CD4-positive, alpha-beta T cell treated with Interleukin-4 for 4 hours (primary cell): ENCODE measurements around the gene WARS2.

Experiments used
- DNase-seq: peaks from one replicate; pipeline ENCODE4 v3.0.0-alpha.2; 2020

The WARS2 gene

GRCh38 chr1:118992868-118993699 lies 147.4 kb downstream of the WARS2 start:
- no peak for DNase-seq

GRCh38 chr1:118992237-118992825 lies 148.1 kb downstream of the WARS2 start:
- DNase-seq, result no peak

GRCh38 chr1:118991448-118991847 lies 149.0 kb downstream of the WARS2 start:
- no peak for DNase-seq

- DNase-seq, result no peak
Observed at GRCh38 chr1:118990513-118991152, 149.8 kb downstream of the WARS2 start.

GRCh38 chr1:118989878-118990378 lies 150.5 kb downstream of the WARS2 start:
- no peak for DNase-seq

GRCh38 chr1:118989006-118989815 lies 151.2 kb downstream of the WARS2 start:
- no peak for DNase-seq

- no peak for DNase-seq
Observed at GRCh38 chr1:118988186-118989005, 152.1 kb downstream of the WARS2 start, which contains the start of gene TBX15. Gene TBX15 (minus strand): TSS chr1:118988343. CDS start chr1:118987795, 548 bp downstream.

GRCh38 chr1:118987468-118988185 lies 152.8 kb downstream of the WARS2 start:
- DNase-seq, result no peak

DNA sequence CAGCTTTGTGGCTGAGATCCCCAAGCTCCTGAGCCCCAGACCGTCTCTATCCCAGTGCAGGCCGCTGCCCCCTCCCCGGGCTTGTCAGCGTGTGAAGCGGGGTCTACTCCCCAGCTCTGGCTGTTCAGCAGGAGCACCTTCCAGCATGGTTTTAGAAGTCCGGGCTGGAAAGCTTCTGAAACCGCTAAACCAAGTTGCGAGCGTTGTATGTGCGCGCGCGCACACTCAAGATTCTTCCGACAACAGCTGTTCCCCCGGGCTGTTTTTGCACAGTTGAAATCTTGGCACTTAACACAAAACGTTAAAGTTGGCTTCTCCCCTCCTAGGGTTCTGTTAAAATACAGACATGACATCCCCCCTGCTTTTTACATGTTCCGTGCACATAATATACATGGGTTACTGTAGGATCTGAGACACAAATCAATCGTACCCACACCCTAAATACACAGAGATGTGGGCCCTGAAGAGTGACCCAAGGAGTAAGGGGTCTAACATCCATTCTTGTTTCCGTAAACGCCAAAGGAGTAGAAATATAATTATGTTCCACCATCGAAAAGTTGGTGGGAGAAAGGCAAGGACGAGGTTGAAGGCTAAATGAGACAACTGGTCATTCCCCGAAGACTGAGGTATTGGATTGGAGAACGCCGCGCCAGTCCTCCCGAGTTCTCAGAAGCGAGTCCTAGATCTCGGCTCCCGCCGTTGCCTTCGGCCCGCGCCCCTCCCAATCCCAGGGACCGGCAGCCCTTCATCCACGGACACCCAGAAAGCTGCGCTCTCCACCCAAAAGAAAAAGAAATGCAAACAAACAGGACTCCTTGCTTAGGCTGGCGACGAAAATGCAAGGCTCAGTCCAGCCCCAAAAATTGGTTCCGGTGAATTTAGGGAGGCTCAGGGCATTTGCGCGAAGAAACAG lies 153.6 kb downstream of the WARS2 start:
- no peak for DNase-seq

- DNase-seq, result no peak
Observed at GRCh38 chr1:118985640-118986554, 154.6 kb downstream of the WARS2 start.

GRCh38 chr1:118984722-118985639 lies 155.5 kb downstream of the WARS2 start:
- no peak for DNase-seq

GRCh38 chr1:118984086-118984721 lies 156.2 kb downstream of the WARS2 start:
- no peak for DNase-seq

DNA sequence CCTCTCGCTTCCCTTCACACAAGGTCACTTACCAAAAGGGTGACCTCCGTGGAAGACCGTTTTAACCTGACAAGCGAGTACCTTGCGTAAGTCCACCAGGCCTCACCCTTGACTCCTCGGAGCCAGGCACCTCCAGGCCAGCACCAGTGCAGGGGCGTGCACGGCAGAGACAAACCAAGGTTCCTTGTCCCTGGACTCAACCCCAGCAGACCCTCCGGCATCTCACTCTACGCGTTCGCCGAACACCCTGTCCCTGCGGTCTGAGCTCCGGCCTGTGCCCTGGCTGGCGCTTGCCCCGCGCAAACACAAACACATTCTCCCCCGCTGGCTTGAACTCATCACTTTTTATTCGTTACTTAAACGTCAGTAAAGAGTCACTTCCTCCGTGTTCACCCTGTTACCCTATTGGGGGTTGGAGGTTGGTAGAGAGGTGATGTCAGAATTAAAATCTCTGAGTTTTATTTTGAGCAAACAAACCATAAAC lies 156.9 kb downstream of the WARS2 start:
- DNase-seq, result no peak

- DNase-seq, result no peak
Observed at GRCh38 chr1:118982821-118983557, 157.5 kb downstream of the WARS2 start.

- no peak for DNase-seq
Observed at GRCh38 chr1:118982266-118982665, 158.2 kb downstream of the WARS2 start.

DNA sequence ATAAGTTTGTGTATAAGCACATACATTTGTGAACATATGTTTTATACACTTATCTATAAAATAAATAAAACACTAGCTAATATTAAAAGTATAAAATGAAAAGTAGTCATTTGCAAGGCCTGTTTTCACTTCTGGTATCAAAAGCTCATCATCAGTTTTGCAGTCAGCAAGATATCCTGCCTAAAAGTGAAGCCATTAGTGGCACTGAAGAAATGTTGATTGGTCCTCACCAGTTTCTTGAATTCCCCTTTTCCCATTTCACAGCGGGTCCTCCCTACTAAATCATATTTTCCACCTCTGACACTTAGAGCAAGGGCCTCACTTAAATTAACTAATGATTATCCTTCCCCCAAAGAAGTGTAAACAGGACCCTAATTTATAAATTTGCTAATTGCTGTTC lies 159.0 kb downstream of the WARS2 start:
- DNase-seq, result no peak
